Large intestine (tissue), 3 donors: ENCODE results near the gene VAV1. TPM values are rescaled to one million over a fixed set of nuclear protein-coding genes. Genes with fewer than 3 reads are reported as not detected.

ENCODE experiments used
- DNase-seq, 2 donors: peaks; one replicate each; pipeline versions ENCODE4 v3.0.0 to v3.0.0-alpha.2; 2013
- H3K27ac ChIP-seq: one replicate; pipeline ENCODE4 v1.5.1; 2013; ENCODE audit warnings: low read length
- H3K27me3 ChIP-seq: 2 replicates; pipeline ENCODE4 v1.6.1; 2013; ENCODE audit warnings: low read length; ENCODE audit not compliant: control insufficient read depth, insufficient read depth
- H3K36me3 ChIP-seq: 2 replicates; pipeline ENCODE4 v1.6.1; 2013; ENCODE audit warnings: low read length; ENCODE audit not compliant: control insufficient read depth, insufficient read depth
- H3K4me1 ChIP-seq: one replicate; pipeline ENCODE4 v1.6.1; 2013; ENCODE audit warnings: low read length; ENCODE audit not compliant: control insufficient read depth, insufficient read depth
- H3K4me3 ChIP-seq: one replicate; pipeline ENCODE4 v1.5.1; 2013; ENCODE audit warnings: low read length
- H3K9me3 ChIP-seq: one replicate; pipeline ENCODE4 v1.6.1; 2013; ENCODE audit warnings: mild to moderate bottlenecking, low read depth, low read length, moderate library complexity; ENCODE audit not compliant: control insufficient read depth
- WGBS: methylation state at CpG from one replicate; pipeline ENCODE4 v1.1.5; 2013; ENCODE audit warnings: low lambda C conversion rate; ENCODE audit not compliant: insufficient coverage; 5-methylcytosine and 5-hydroxymethylcytosine counted together
- polyA plus RNA-seq: library from polyadenylated mRNA; unstranded; fragments of 120-200 nt; gene quantifications from one replicate; pipeline ENCODE4 v1.2.1, GENCODE V29; 2013

The VAV1 gene
- polyA plus RNA-seq, 1 donor: 3.2 TPM

DNA sequence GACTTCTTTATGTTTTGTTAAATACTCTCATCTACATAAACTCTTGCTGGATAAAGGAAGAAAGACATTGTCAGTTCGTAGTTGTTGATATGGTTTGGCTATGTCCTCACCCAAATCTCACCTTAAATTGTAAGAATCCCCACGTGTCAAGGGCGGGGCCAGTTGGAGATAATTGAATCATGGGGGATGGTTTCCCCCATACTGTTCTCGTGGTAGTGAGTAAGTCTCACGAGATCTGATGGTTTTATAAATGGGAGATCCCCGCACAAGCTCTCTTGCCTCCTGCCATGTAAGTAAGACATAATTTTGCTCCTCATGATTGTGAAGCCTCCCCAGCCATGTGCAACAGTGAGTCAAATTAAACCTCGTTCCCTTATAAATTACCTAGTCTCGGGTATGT is 118.4 kb downstream of the VAV1 start:
- DNase-seq: no peak
- no peak overlapping the region for H3K4me3 ChIP-seq
- no peaks in the 10 kb centered on the region for H3K9me3 ChIP-seq
- no peak overlapping the region for H3K27ac ChIP-seq
- H3K4me1 ChIP-seq: no peaks in the 10 kb centered on the region
- H3K27me3 ChIP-seq: no peaks in the 10 kb centered on the region
- 63% methylated on average over 2 of the region's 8 CpGs for WGBS
- no peaks in the 10 kb centered on the region for H3K36me3 ChIP-seq

GRCh38 chr19:6891761-6892385 is 119.4 kb downstream of the VAV1 start:
- WGBS: 81% methylated on average over 4 of the region's 8 CpGs
- no peak overlapping the region for H3K27ac ChIP-seq
- H3K9me3 ChIP-seq: no peaks in the 10 kb centered on the region
- H3K4me1 ChIP-seq: no peaks in the 10 kb centered on the region
- no peaks in the 10 kb centered on the region for H3K36me3 ChIP-seq
- no peaks in the 10 kb centered on the region for H3K27me3 ChIP-seq
- no peak overlapping the region for H3K4me3 ChIP-seq
- DNase-seq: no peak

GRCh38 chr19:6894313-6894712 is 121.8 kb downstream of the VAV1 start:
- no peak for DNase-seq
- Histone ChIP-seq H3K36me3 (no peaks in the 10 kb centered on the region), H3K4me3 (no peak overlapping the region), H3K27ac (no peak overlapping the region), H3K9me3 (peaks cover 3% of the 10 kb centered on the region), H3K27me3 (no peaks in the 10 kb centered on the region), H3K4me1 (no peaks in the 10 kb centered on the region)
- WGBS: no CpG with 5 or more reads among the region's 1 CpG

- no peaks in the 10 kb centered on the region for H3K27me3 ChIP-seq
- H3K4me3 ChIP-seq: no peak overlapping the region
- H3K36me3 ChIP-seq: no peaks in the 10 kb centered on the region
- H3K9me3 ChIP-seq: no peaks in the 10 kb centered on the region
- H3K4me1 ChIP-seq: no peaks in the 10 kb centered on the region
- DNase-seq: no peak
- no peak overlapping the region for H3K27ac ChIP-seq
These were observed 130.9 kb downstream of the VAV1 start for GRCh38 chr19:6903446-6903845.

- H3K4me1 ChIP-seq: no peaks in the 10 kb centered on the region
- H3K27me3 ChIP-seq: no peaks in the 10 kb centered on the region
- H3K4me3 ChIP-seq: no peak overlapping the region
- H3K9me3 ChIP-seq: no peaks in the 10 kb centered on the region
- H3K27ac ChIP-seq: no peak overlapping the region
- H3K36me3 ChIP-seq: no peaks in the 10 kb centered on the region
- no CpG with 5 or more reads among the region's 3 CpGs for WGBS
- DNase-seq: no peak
These were observed 134.1 kb downstream of the VAV1 start for GRCh38 chr19:6906559-6907060.

Other genes starting within 250 kb of the VAV1 start
- gene TNFSF9, start 241.7 kb upstream of the VAV1 start, polyA plus RNA-seq: 0.19 TPM
- gene CD70, start 181.6 kb upstream of the VAV1 start, polyA plus RNA-seq: not detected
- 1.1 TPM for gene TNFSF14, start 102.5 kb upstream of the VAV1 start, polyA plus RNA-seq
- 79.1 TPM for gene C3, start 52.1 kb upstream of the VAV1 start, polyA plus RNA-seq
- gene GPR108, start 35.1 kb upstream of the VAV1 start, polyA plus RNA-seq: 56.4 TPM
- 96.0 TPM for gene TRIP10, start 33.0 kb upstream of the VAV1 start, polyA plus RNA-seq
- gene SH2D3A, start 5.3 kb upstream of the VAV1 start, polyA plus RNA-seq: 26.3 TPM
- gene ADGRE1, start 114.9 kb downstream of the VAV1 start, polyA plus RNA-seq: 1.9 TPM
- gene MBD3L2B, start 248.7 kb downstream of the VAV1 start, polyA plus RNA-seq: 0.12 TPM